Brain microvascular endothelial cell (primary cell): ENCODE measurements around the gene GPR37L1.

ENCODE experiments used
- DNase-seq: peaks from one replicate; pipeline ENCODE4 v3.0.0-alpha.2; 2020
- H3K27ac ChIP-seq: fragments of 250-450 bp; sonication (Bioruptor Pico); 2 replicates; pipeline ENCODE4 v1.5.1; 2020; ENCODE audit warnings: mild to moderate bottlenecking, moderate library complexity
- H3K27me3 ChIP-seq: fragments of 250-450 bp; sonication (Bioruptor Pico); replicated peaks from 2 replicates; pipeline ENCODE4 v1.5.1; 2020; ENCODE audit warnings: mild to moderate bottlenecking
- H3K36me3 ChIP-seq: fragments of 250-450 bp; sonication (Bioruptor Pico); replicated peaks from 2 replicates; pipeline ENCODE4 v1.5.1; 2020; ENCODE audit warnings: mild to moderate bottlenecking
- H3K4me3 ChIP-seq: 2 replicates; pipeline ENCODE4 v1.5.1; 2011; ENCODE audit warnings: low read depth, mild to moderate bottlenecking, control low read depth, low read length, moderate library complexity
- CTCF ChIP-seq: IDR thresholded peaks from 2 replicates; pipeline ENCODE4 v1.5.1; 2011; ENCODE audit warnings: low read depth, mild to moderate bottlenecking, moderate library complexity, low read length, control low read depth, inconsistent platforms; ENCODE audit errors: missing control alignments
- in situ Hi-C: cut with HindIII; loops from 2 replicates; pipeline ENCODE4 v1.10.0; 2017; ENCODE audit warnings: low sequenced_read_pairs, low pct_ligation_motif_present

The GPR37L1 gene

GRCh38 chr1:202123336-202123813 lies 658 bp downstream of the GPR37L1 start:
- H3K27me3 ChIP-seq = peaks cover 4% of the 10 kb centered on the region
- no peak for TF ChIP-seq CTCF
- H3K27ac ChIP-seq = no peak overlapping the region
- H3K4me3 ChIP-seq = no peak overlapping the region
- in situ Hi-C loops = no loop called here
- DNase-seq = no peak
- H3K36me3 ChIP-seq = no peaks in the 10 kb centered on the region

GRCh38 chr1:202124142-202124541 lies 1.4 kb downstream of the GPR37L1 start:
- peaks cover 4% of the 10 kb centered on the region for H3K27me3 ChIP-seq
- TF ChIP-seq CTCF = no peak
- H3K27ac ChIP-seq = no peak overlapping the region
- DNase-seq = no peak
- in situ Hi-C loops = no loop called here
- no peaks in the 10 kb centered on the region for H3K36me3 ChIP-seq
- H3K4me3 ChIP-seq = no peak overlapping the region

- TF ChIP-seq CTCF = no peak
- peaks cover 4% of the 10 kb centered on the region for H3K27me3 ChIP-seq
- no peak for DNase-seq
- H3K4me3 ChIP-seq = no peak overlapping the region
- H3K27ac ChIP-seq = no peak overlapping the region
- H3K36me3 ChIP-seq = no peaks in the 10 kb centered on the region
- in situ Hi-C loops = loop anchor here (25.0 kb wide), 1 partner anchor 113 kb away; the partner anchor contains the start of gene ELF3
Measured at GRCh38 chr1:202125611-202126010, 2.9 kb downstream of the GPR37L1 start.

GRCh38 chr1:202126426-202126825 lies 3.7 kb downstream of the GPR37L1 start:
- Histone ChIP-seq H3K27me3 (peaks cover 4% of the 10 kb centered on the region), H3K36me3 (no peaks in the 10 kb centered on the region), H3K27ac (no peak overlapping the region), H3K4me3 (no peak overlapping the region)
- TF ChIP-seq CTCF = no peak
- in situ Hi-C loops = loop anchor here (25.0 kb wide), 1 partner anchor 114 kb away; the partner anchor contains the start of gene ELF3
- no peak for DNase-seq

GRCh38 chr1:202127061-202127460 lies 4.3 kb downstream of the GPR37L1 start:
- H3K4me3 ChIP-seq = no peak overlapping the region
- in situ Hi-C loops = loop anchor here (25.0 kb wide), 1 partner anchor 115 kb away; the partner anchor contains the start of gene ELF3
- H3K27ac ChIP-seq = no peak overlapping the region
- no peaks in the 10 kb centered on the region for H3K36me3 ChIP-seq
- no peak for TF ChIP-seq CTCF
- peaks cover 4% of the 10 kb centered on the region for H3K27me3 ChIP-seq
- no peak for DNase-seq

GRCh38 chr1:202127836-202128622 lies 5.3 kb downstream of the GPR37L1 start:
- in situ Hi-C loops = loop anchor here (25.0 kb wide), 1 partner anchor 116 kb away; the partner anchor contains the start of gene ELF3
- H3K36me3 ChIP-seq = peaks cover 5% of the 10 kb centered on the region
- H3K27ac ChIP-seq = no peak overlapping the region

More at GRCh38 chr1:202127836-202128622, 5.3 kb downstream of the GPR37L1 start:
- H3K27me3 ChIP-seq = peaks cover 4% of the 10 kb centered on the region
- H3K4me3 ChIP-seq = no peak overlapping the region
- TF ChIP-seq CTCF = no peak
- DNase-seq = no peak
